ENCODE measurements around the gene OBP2B.
"Not testable (repeated sequence)": the region's sequence is repeated elsewhere in the genome, so short reads cannot be mapped to it uniquely, and the experiment has no call there.

The OBP2B gene

GRCh38 chr9:133208880-133209300, at the start of gene OBP2B:
Gene OBP2B, minus strand, starts transcription at chr9:133209250. Its CDS starts 51 bp downstream, at chr9:133209199.
- H3K9me3 ChIP-seq (ENCODE audit: control insufficient read depth, insufficient read depth, low read length); H3K4me1 ChIP-seq (ENCODE audit: control insufficient read depth, insufficient read depth, low read length); H3K27ac ChIP-seq (ENCODE audit: low read length); H3K27me3 ChIP-seq (ENCODE audit: control insufficient read depth, insufficient read depth, low read length); H3K4me3 ChIP-seq (ENCODE audit: low read length); H3K36me3 ChIP-seq (ENCODE audit: control insufficient read depth, insufficient read depth, low read length); DNase-seq (ENCODE audit: low read depth, low spot score): not testable (repeated sequence)
- no CpG with 5 or more reads among the region's 18 CpGs for WGBS (ENCODE audit: insufficient coverage, insufficient read length)

DNA sequence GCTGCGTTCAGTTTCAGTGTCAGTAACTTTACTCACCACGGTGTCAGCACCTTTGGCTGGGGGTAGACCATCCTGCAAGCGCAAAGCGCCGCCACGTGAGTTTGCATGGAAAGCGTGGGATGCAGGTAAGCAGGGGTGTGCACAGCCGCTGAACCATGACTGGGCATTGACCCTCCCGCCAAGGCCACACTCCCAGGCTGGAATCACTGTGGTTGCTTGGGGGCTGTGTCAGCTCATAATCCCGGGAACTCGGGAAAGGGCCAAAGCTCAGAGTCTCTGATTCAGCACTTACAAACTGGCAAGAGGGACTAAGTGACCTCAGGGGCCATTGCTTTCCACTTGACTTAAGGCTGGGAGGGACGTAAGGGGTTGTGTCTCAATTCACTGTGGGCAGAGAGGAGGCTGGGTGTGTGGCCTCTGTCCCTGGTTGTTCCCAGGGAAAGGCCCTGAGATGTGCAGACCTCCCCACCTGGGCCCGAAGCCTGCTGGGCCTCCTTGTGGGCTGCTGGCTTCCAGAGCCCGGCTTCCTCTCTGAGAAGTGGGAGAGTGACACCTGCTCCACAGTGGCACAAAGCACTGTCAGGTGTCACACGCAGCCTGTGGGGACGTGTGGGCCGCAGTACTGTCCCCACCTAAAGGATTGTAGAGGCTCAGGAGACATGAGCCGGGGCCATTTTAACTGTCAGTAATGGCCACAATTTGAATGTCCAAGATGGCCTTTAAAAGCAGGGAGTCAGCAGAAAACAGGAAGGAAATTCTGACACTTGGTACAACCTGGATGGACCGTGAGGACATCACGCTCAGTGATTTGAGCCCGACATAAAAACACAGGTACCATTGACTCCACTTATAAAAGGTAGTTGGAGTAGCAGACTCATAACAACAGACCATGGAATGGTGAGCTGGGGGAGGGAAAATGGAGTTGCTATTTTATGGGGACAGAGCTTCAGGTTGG, 49.3 kb upstream of the OBP2B start:
- no peak overlapping the region for H3K4me3 ChIP-seq (ENCODE audit: low read length)
- H3K27me3 ChIP-seq (ENCODE audit: control insufficient read depth, insufficient read depth, low read length), result no peaks in the 10 kb centered on the region
- DNase-seq (ENCODE audit: low read depth, low spot score), result no peak
- H3K36me3 ChIP-seq (ENCODE audit: control insufficient read depth, insufficient read depth, low read length), result no peaks in the 10 kb centered on the region
- no CpG with 5 or more reads among the region's 21 CpGs for WGBS (ENCODE audit: insufficient coverage, insufficient read length)
- H3K27ac ChIP-seq (ENCODE audit: low read length), result no peak overlapping the region
- no peaks in the 10 kb centered on the region for H3K9me3 ChIP-seq (ENCODE audit: control insufficient read depth, insufficient read depth, low read length)
- H3K4me1 ChIP-seq (ENCODE audit: control insufficient read depth, insufficient read depth, low read length), result peaks cover 3% of the 10 kb centered on the region

GRCh38 chr9:133257465-133257956, 48.5 kb upstream of the OBP2B start:
- Histone ChIP-seq H3K4me3 (ENCODE audit: low read length) (no peak overlapping the region), H3K36me3 (ENCODE audit: control insufficient read depth, insufficient read depth, low read length) (no peaks in the 10 kb centered on the region), H3K4me1 (ENCODE audit: control insufficient read depth, insufficient read depth, low read length) (peaks cover 3% of the 10 kb centered on the region), H3K27ac (ENCODE audit: low read length) (no peak overlapping the region), H3K9me3 (ENCODE audit: control insufficient read depth, insufficient read depth, low read length) (no peaks in the 10 kb centered on the region), H3K27me3 (ENCODE audit: control insufficient read depth, insufficient read depth, low read length) (no peaks in the 10 kb centered on the region)
- no CpG with 5 or more reads among the region's 13 CpGs for WGBS (ENCODE audit: insufficient coverage, insufficient read length)
- DNase-seq (ENCODE audit: low read depth, low spot score), result no peak

DNA sequence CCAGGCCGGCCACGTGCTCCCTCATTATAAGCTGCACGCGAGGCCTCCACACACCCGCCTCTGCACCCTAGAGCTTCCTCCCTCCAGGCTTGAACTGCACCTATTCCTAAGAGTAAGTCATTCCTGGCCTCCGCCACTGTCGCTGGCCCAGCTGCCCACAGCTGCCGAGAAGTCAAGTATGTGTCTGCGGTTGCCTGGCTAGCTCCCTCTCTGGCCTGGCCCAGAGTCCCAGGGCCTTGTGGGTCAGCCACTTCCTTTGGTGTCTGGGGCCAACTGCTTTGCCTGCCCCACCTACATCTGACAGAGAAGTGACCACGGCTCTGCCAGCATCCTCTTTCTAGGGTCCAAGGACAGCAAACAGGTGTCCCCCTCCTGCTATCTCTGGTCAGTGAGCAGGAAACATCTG, 47.6 kb upstream of the OBP2B start:
- peaks cover 3% of the 10 kb centered on the region for H3K4me1 ChIP-seq (ENCODE audit: control insufficient read depth, insufficient read depth, low read length)
- WGBS (ENCODE audit: insufficient coverage, insufficient read length), result no CpG with 5 or more reads among the region's 10 CpGs
- no peaks in the 10 kb centered on the region for H3K36me3 ChIP-seq (ENCODE audit: control insufficient read depth, insufficient read depth, low read length)
- H3K4me3 ChIP-seq (ENCODE audit: low read length), result no peak overlapping the region
- no peaks in the 10 kb centered on the region for H3K9me3 ChIP-seq (ENCODE audit: control insufficient read depth, insufficient read depth, low read length)
- H3K27ac ChIP-seq (ENCODE audit: low read length), result no peak overlapping the region
- DNase-seq (ENCODE audit: low read depth, low spot score), result no peak
- H3K27me3 ChIP-seq (ENCODE audit: control insufficient read depth, insufficient read depth, low read length), result no peaks in the 10 kb centered on the region

- no peak overlapping the region for H3K4me3 ChIP-seq (ENCODE audit: low read length)
- no CpG with 5 or more reads among the region's 30 CpGs for WGBS (ENCODE audit: insufficient coverage, insufficient read length)
- DNase-seq (ENCODE audit: low read depth, low spot score), result no peak
- H3K27me3 ChIP-seq (ENCODE audit: control insufficient read depth, insufficient read depth, low read length), result no peaks in the 10 kb centered on the region
- H3K4me1 ChIP-seq (ENCODE audit: control insufficient read depth, insufficient read depth, low read length), result peaks cover 3% of the 10 kb centered on the region
- H3K9me3 ChIP-seq (ENCODE audit: control insufficient read depth, insufficient read depth, low read length), result no peaks in the 10 kb centered on the region
- no peak overlapping the region for H3K27ac ChIP-seq (ENCODE audit: low read length)
- no peaks in the 10 kb centered on the region for H3K36me3 ChIP-seq (ENCODE audit: control insufficient read depth, insufficient read depth, low read length)
Observed at GRCh38 chr9:133256136-133256461, 47.0 kb upstream of the OBP2B start.

DNA sequence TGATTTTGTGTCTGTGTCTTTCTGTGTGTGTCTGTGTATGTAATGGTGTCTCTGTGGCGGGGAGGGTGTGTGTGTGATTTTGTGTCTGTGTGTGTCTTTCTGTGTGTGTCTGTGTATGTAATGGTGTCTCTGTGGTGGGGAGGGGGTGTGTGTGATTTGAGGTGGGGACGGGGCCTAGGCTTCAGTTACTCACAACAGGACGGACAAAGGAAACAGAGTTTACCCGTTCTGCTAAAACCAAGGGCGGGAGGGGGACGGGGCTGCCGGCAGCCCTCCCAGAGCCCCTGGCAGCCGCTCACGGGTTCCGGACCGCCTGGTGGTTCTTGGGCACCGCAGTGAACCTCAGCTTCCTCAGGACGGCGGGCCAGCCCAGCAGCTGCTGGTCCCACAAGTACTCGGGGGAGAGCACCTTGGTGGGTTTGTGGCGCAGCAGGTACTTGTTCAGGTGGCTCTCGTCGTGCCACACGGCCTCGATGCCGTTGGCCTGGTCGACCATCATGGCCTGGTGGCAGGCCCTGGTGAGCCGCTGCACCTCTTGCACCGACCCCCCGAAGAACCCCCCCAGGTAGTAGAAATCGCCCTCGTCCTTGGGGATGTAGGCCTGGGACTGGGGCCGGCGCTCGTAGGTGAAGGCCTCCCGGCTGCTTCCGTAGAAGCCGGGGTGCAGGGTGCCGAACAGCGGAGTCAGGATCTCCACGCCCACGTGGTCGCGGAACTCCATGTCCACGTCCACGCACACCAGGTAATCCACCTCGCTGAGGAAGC, 46.5 kb upstream of the OBP2B start:
- Histone ChIP-seq H3K27ac (ENCODE audit: low read length) (no peak overlapping the region), H3K27me3 (ENCODE audit: control insufficient read depth, insufficient read depth, low read length) (no peaks in the 10 kb centered on the region), H3K9me3 (ENCODE audit: control insufficient read depth, insufficient read depth, low read length) (no peaks in the 10 kb centered on the region), H3K4me1 (ENCODE audit: control insufficient read depth, insufficient read depth, low read length) (peaks cover 3% of the 10 kb centered on the region), H3K4me3 (ENCODE audit: low read length) (no peak overlapping the region), H3K36me3 (ENCODE audit: control insufficient read depth, insufficient read depth, low read length) (no peaks in the 10 kb centered on the region)
- WGBS (ENCODE audit: insufficient coverage, insufficient read length), result no CpG with 5 or more reads among the region's 42 CpGs
- DNase-seq (ENCODE audit: low read depth, low spot score), result no peak

DNA sequence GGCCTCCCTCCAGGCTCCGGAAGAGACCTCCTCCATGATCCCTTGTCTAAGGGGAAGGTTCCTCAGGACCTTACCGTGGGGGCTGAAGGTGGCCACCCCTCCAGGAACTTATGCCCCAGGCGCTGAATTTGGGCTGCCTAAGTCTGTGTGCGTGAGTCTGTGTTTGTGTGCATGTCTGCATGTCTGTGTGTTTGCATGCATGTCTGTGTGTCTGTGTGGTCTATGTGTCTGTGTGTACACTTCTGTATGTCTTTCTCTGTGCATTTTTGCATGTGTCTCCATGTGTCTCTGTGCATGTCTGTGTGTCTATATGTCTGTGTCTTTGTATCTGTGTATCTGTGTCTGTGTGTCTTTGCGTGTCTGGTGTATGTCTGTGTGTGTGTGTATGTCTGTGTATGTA, 45.4 kb upstream of the OBP2B start:
- no peak overlapping the region for H3K27ac ChIP-seq (ENCODE audit: low read length)
- H3K4me1 ChIP-seq (ENCODE audit: control insufficient read depth, insufficient read depth, low read length), result peaks cover 3% of the 10 kb centered on the region
- no peak overlapping the region for H3K4me3 ChIP-seq (ENCODE audit: low read length)
- no CpG with 5 or more reads among the region's 5 CpGs for WGBS (ENCODE audit: insufficient coverage, insufficient read length)
- H3K27me3 ChIP-seq (ENCODE audit: control insufficient read depth, insufficient read depth, low read length), result no peaks in the 10 kb centered on the region
- no peaks in the 10 kb centered on the region for H3K9me3 ChIP-seq (ENCODE audit: control insufficient read depth, insufficient read depth, low read length)
- no peaks in the 10 kb centered on the region for H3K36me3 ChIP-seq (ENCODE audit: control insufficient read depth, insufficient read depth, low read length)
- no peak for DNase-seq (ENCODE audit: low read depth, low spot score)

DNA sequence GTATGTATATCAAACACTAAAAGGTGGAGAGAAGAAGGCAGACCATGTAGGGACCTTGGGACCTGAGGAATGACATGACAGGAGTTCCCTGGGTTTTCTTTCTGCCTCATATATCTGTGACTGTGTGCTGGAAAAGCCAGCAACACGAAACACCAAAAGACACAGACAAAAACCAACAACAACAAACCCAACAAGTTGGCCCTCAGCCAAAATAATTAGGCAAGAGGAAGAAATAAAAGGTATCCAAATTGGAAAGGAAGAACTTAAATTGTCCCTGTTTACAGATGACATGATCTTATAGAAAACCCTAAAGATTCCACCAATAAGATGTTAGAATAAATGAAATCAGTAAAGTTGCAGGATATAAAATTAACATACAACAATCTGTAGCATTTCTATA, 44.2 kb upstream of the OBP2B start:
- no peak for DNase-seq (ENCODE audit: low read depth, low spot score)
- H3K36me3 ChIP-seq (ENCODE audit: control insufficient read depth, insufficient read depth, low read length), result no peaks in the 10 kb centered on the region
- whole genome bisulfite sequencing (ENCODE audit: insufficient coverage, insufficient read length), result no CpG with 5 or more reads among the region's 1 CpG
- H3K4me3 ChIP-seq (ENCODE audit: low read length), result no peak overlapping the region
- H3K27me3 ChIP-seq (ENCODE audit: control insufficient read depth, insufficient read depth, low read length), result no peaks in the 10 kb centered on the region
- H3K27ac ChIP-seq (ENCODE audit: low read length), result no peak overlapping the region
- H3K9me3 ChIP-seq (ENCODE audit: control insufficient read depth, insufficient read depth, low read length), result no peaks in the 10 kb centered on the region
- peaks cover 3% of the 10 kb centered on the region for H3K4me1 ChIP-seq (ENCODE audit: control insufficient read depth, insufficient read depth, low read length)

DNA sequence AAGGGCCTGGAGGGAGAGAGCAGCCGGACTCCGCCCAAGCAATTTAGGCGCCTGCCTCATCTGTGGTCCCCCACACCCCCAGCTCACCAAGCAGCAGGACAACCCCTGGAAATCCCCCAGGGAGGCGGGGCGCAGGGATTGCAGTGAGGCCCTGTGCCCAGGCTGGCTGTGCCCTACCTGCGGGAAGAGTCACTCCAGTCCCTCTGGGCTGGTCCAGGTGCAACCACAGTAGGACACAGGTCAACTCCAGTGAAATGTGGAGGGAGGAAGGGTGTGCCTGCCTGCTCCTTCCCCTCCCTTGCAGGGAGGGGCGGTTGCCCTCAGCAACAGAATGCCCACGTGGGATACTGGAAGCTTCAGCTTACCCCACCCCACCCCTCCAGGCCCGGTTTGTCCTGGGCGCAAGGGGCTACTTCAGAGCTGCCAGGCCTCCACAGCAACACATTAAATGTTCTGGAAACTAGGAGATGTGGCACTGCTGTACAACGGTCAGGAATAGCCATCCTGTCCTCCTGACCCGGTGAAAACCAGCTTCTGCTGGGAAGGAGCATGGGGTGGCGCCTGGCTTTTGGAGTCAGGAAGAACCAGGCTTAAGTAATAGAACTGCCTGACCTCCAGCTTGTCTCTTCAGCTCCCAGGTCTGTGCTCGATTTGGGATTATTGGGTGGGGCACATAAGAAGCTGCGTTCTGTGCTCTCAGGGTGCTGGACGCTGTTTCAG, 43.4 kb upstream of the OBP2B start:
- DNase-seq (ENCODE audit: low read depth, low spot score), result no peak
- H3K27me3 ChIP-seq (ENCODE audit: control insufficient read depth, insufficient read depth, low read length), result no peaks in the 10 kb centered on the region
- no peak overlapping the region for H3K4me3 ChIP-seq (ENCODE audit: low read length)
- no peak overlapping the region for H3K27ac ChIP-seq (ENCODE audit: low read length)
- peaks cover 2% of the 10 kb centered on the region for H3K4me1 ChIP-seq (ENCODE audit: control insufficient read depth, insufficient read depth, low read length)
- H3K36me3 ChIP-seq (ENCODE audit: control insufficient read depth, insufficient read depth, low read length), result no peaks in the 10 kb centered on the region
- no CpG with 5 or more reads among the region's 16 CpGs for WGBS (ENCODE audit: insufficient coverage, insufficient read length)
- no peaks in the 10 kb centered on the region for H3K9me3 ChIP-seq (ENCODE audit: control insufficient read depth, insufficient read depth, low read length)

GRCh38 chr9:133251773-133252172, 42.7 kb upstream of the OBP2B start:
- H3K36me3 ChIP-seq (ENCODE audit: control insufficient read depth, insufficient read depth, low read length), result no peaks in the 10 kb centered on the region
- H3K27ac ChIP-seq (ENCODE audit: low read length), result no peak overlapping the region
- no CpG with 5 or more reads among the region's 11 CpGs for WGBS (ENCODE audit: insufficient coverage, insufficient read length)
- no peaks in the 10 kb centered on the region for H3K4me1 ChIP-seq (ENCODE audit: control insufficient read depth, insufficient read depth, low read length)
- no peak overlapping the region for H3K4me3 ChIP-seq (ENCODE audit: low read length)
- no peak for DNase-seq (ENCODE audit: low read depth, low spot score)
- H3K27me3 ChIP-seq (ENCODE audit: control insufficient read depth, insufficient read depth, low read length), result no peaks in the 10 kb centered on the region
- no peaks in the 10 kb centered on the region for H3K9me3 ChIP-seq (ENCODE audit: control insufficient read depth, insufficient read depth, low read length)
